GM12878 (cell line): ENCODE measurements around the gene SH2D3A. TPM values are rescaled to one million over a fixed set of nuclear protein-coding genes. Genes with fewer than 3 reads are reported as not detected.

Experiments
- ATAC-seq: fragments of 200-7000 bp; cut with Tn5 transposase; 3 replicates; pipeline ENCODE4 v1.9.1; 2020; ENCODE audit warnings: mild to moderate bottlenecking, moderate library complexity
- BruUV-seq: library from RNA; stranded (reverse); fragments of 400-500 nt; replicated peaks from 2 replicates; lab custom pipeline; 2021; lab: Mats Ljungman, UMichigan
- CTCF ChIA-PET: fragments of 300-600 bp; sonication (Branson Sonifier 250); formaldehyde crosslinking; extraction: SDS; loops from one replicate; lab custom pipeline; 2021; ENCODE audit warnings: inconsistent platforms; lab: Yijun Ruan, JAX
- POLR2A ChIA-PET: fragments of 350-600 bp; formaldehyde crosslinking; extraction: SDS; loops from one replicate; lab custom pipeline; 2021; ENCODE audit warnings: inconsistent platforms; lab: Charles Lee
- RAD21 ChIA-PET: fragments of 300-600 bp; sonication (Branson Sonifier 250); formaldehyde crosslinking; loops from one replicate; lab custom pipeline; 2023; ENCODE audit warnings: antibody characterized with exemption; ENCODE audit not compliant: unreplicated experiment; lab: Charles Lee
- SMC1A ChIA-PET: fragments of 300-600 bp; sonication (Branson Sonifier 250); formaldehyde crosslinking; loops from one replicate; lab custom pipeline; 2023; ENCODE audit not compliant: unreplicated experiment, uncharacterized antibody; lab: Charles Lee
- DNase-seq: peaks from one replicate; pipeline ENCODE4 v3.0.0-alpha.2; 2011; ENCODE audit warnings: low read depth, low spot score
- FAIRE-seq: peaks from 3 replicates; lab custom pipeline; 2011; peaks lifted over from hg19 to GRCh38; lab: Jason Lieb, UNC
- H2AFZ ChIP-seq: 2 replicates; pipeline ENCODE4 v1.6.0; 2011; ENCODE audit warnings: low read depth, low read length, control low read depth; ENCODE audit not compliant: control insufficient read depth
- H3K27ac ChIP-seq: 2 replicates; pipeline ENCODE4 v1.5.1; 2011; ENCODE audit warnings: control low read depth; ENCODE audit not compliant: control insufficient read depth, insufficient read depth
- H3K27me3 ChIP-seq, 2 experiments: replicated peaks in 1 of 2; 2 replicates each; pipeline versions ENCODE4 v1.6.0 to v1.6.1; 2011; ENCODE audit warnings: low read length in 1 of 2; ENCODE audit not compliant: control insufficient read depth in 2 of 2, insufficient read depth in 2 of 2
- H3K36me3 ChIP-seq, 2 experiments: 2 replicates each; pipeline ENCODE4 v1.5.1; 2011; ENCODE audit warnings: low read length in 1 of 2; ENCODE audit not compliant: control insufficient read depth in 2 of 2, insufficient read depth in 2 of 2
- H3K4me1 ChIP-seq: 2 replicates; pipeline ENCODE4 v1.6.1; 2011; ENCODE audit warnings: mild to moderate bottlenecking, low read length, moderate library complexity, mixed read lengths; ENCODE audit not compliant: control insufficient read depth, insufficient read depth
- H3K4me2 ChIP-seq: 2 replicates; pipeline ENCODE4 v1.6.0; 2011; ENCODE audit warnings: control low read depth; ENCODE audit not compliant: control insufficient read depth, insufficient read depth
- H3K4me3 ChIP-seq: fragments of 200-600 bp; sonication (generic); 2 replicates; pipeline ENCODE4 v1.5.1; 2016
- H3K79me2 ChIP-seq: 2 replicates; pipeline ENCODE4 v1.6.0; 2011; ENCODE audit warnings: low read length; ENCODE audit not compliant: control insufficient read depth, insufficient read depth
- H3K9ac ChIP-seq: 2 replicates; pipeline ENCODE4 v1.8.0; 2011; ENCODE audit warnings: low read length, control low read depth, mixed read lengths; ENCODE audit not compliant: control insufficient read depth, insufficient read depth
- H3K9me3 ChIP-seq: replicated peaks from 3 replicates; pipeline ENCODE4 v1.5.1; 2011; ENCODE audit warnings: mild to moderate bottlenecking, low read length; ENCODE audit not compliant: control insufficient read depth, insufficient read depth
- H4K20me1 ChIP-seq: 2 replicates; pipeline ENCODE4 v1.6.0; 2011; ENCODE audit not compliant: control insufficient read depth, insufficient read depth
- ATF2 ChIP-seq: IDR thresholded peaks from 2 replicates; pipeline ENCODE4 v1.6.1; 2012; ENCODE audit warnings: low read length, inconsistent platforms
- CREM ChIP-seq: IDR thresholded peaks from 2 replicates; pipeline ENCODE4 v1.6.1; 2014; ENCODE audit warnings: antibody characterized with exemption, low read depth
- ELK1 ChIP-seq: IDR thresholded peaks from 2 replicates; pipeline ENCODE4 v1.6.1; 2012; ENCODE audit warnings: low read depth, low read length, improper control_type of control experiment
- JUNB ChIP-seq: IDR thresholded peaks from 2 replicates; pipeline ENCODE4 v1.6.1; 2016; ENCODE audit warnings: antibody characterized with exemption, mild to moderate bottlenecking
- NFXL1 ChIP-seq: fragments of 450-650 bp; IDR thresholded peaks from 2 replicates; pipeline ENCODE4 v1.6.1; 2017; ENCODE audit warnings: antibody characterized with exemption, mild to moderate bottlenecking, borderline replicate concordance
- NR2C2 ChIP-seq: IDR thresholded peaks from 2 replicates; pipeline ENCODE4 v1.6.1; 2011; ENCODE audit warnings: borderline replicate concordance, low read depth; ENCODE audit not compliant: control insufficient read depth, insufficient read length
- RELA ChIP-seq: fragments of 450-650 bp; IDR thresholded peaks from 2 replicates; pipeline ENCODE4 v1.8.0; 2014; ENCODE audit warnings: borderline replicate concordance; ENCODE audit not compliant: partially characterized antibody
- SIX5 ChIP-seq: IDR thresholded peaks from 2 replicates; pipeline ENCODE4 v1.6.1; 2011; ENCODE audit warnings: mild to moderate bottlenecking, low read depth, low read length, moderate library complexity; ENCODE audit not compliant: severe bottlenecking
- ZNF24 ChIP-seq: fragments of 450-650 bp; IDR thresholded peaks from 2 replicates; pipeline ENCODE4 v1.6.1; 2017; ENCODE audit warnings: antibody characterized with exemption, mild to moderate bottlenecking
- ZNF274 ChIP-seq: IDR thresholded peaks from one replicate; pipeline ENCODE4 v1.8.0; 2011; ENCODE audit not compliant: insufficient read length, insufficient read depth
- ZSCAN29 ChIP-seq: fragments of 450-650 bp; IDR thresholded peaks from 2 replicates; pipeline ENCODE4 v1.6.1; 2017; ENCODE audit warnings: mild to moderate bottlenecking, moderate library complexity
- WGBS: methylation state at CpG from one replicate; pipeline ENCODE4 v1.1.6; 2016; ENCODE audit warnings: low lambda C conversion rate; ENCODE audit not compliant: insufficient replicate concordance, insufficient coverage; ENCODE audit errors: missing lambda C conversion rate; 5-methylcytosine and 5-hydroxymethylcytosine counted together
- in situ Hi-C: fragments of 300-500 bp; cut with MboI; formaldehyde crosslinking; loops from 9 replicates; pipeline ENCODE4 v1.14.3; 2018; ENCODE audit warnings: mixed read lengths
- intact Hi-C: fragments of 100-400 bp; cut with micrococcal nuclease; formaldehyde crosslinking; loops from one replicate; pipeline ENCODE4 v1.14.2; 2022; ENCODE audit not compliant: unreplicated experiment
- polyA plus RNA-seq, 11 experiments: library from polyadenylated mRNA; depleted of rRNA in 4 of 11; unstranded in 6 of 11; stranded (reverse) in 5 of 11; fragments of >200 nt; fragmentation: Nextera tagmentation in 4 of 11; fragmentation: Illumina TruSeq in 1 of 11; extraction: Ambion mirVana in 4 of 11; extraction: Trizol in 1 of 11; gene quantifications; 1 replicate in 1 of 11; 2 replicates in 10 of 11; pipeline versions ENCODE4 v1.2.1 to v1.2.3, GENCODE V29; 2011 to 2016; ENCODE audit warnings: inconsistent platforms in 2 of 11, missing spikeins in 2 of 11, low read depth in 1 of 11
- total RNA-seq, 4 experiments: library from RNA; depleted of rRNA in 3 of 4; stranded (reverse); fragments of >200 nt in 3 of 4; fragmentation: Illumina TruSeq in 1 of 4; extraction: Trizol in 1 of 4; gene quantifications; 2 replicates each; pipeline versions ENCODE4 v1.2.1 to v1.2.3, GENCODE V29; 2013 to 2021
- TF ChIP-seq, protein P1 (sequence below): fragments of 450-650 bp; IDR thresholded peaks from 2 replicates; pipeline ENCODE4 v1.6.1; 2018; ENCODE audit warnings: borderline replicate concordance, mild to moderate bottlenecking; ENCODE audit not compliant: partially characterized antibody
- TF ChIP-seq, protein P2 (sequence below): fragments of 450-650 bp; IDR thresholded peaks from 2 replicates; pipeline ENCODE4 v1.6.1; 2017; ENCODE audit warnings: mild to moderate bottlenecking, moderate library complexity

SH2D3A gene
- total and polyA plus RNA-seq, 10 of the 15 experiments (the other 5 are each of a cell fraction or from before 2014, with no cell fraction given) = 0.77 to 24.4 (median 9.5) TPM

GRCh38 chr19:6808494-6808893 lies 41.3 kb upstream of the SH2D3A start:
- CTCF ChIA-PET = interaction anchor here (0.6 to 1.5 kb wide), 3 partner anchors 30 to 40 kb away, joined by 3 to 6 read pairs (median 5); partner anchors contain the start of gene VAV1
- no peaks in the 10 kb centered on the region for H3K27me3 ChIP-seq
- DNase-seq (no peak), ATAC-seq (no peak), FAIRE-seq (no peak)
- SMC1A ChIA-PET = interaction anchor here (0.9 to 1.1 kb wide), 2 partner anchors 12 to 33 kb away, joined by 3 to 4 read pairs; no protein-coding TSS in a partner anchor
- WGBS = 95% methylated on average over 1 of the region's 1 CpG
- no peak overlapping the region for H3K4me3 ChIP-seq
- H4K20me1 ChIP-seq = no peaks in the 10 kb centered on the region
- H3K27ac ChIP-seq = no peak overlapping the region
- peaks cover 4% of the 10 kb centered on the region for H3K9me3 ChIP-seq
- in situ Hi-C loops (no loop called here), intact Hi-C loops (no loop called here)
- H3K79me2 ChIP-seq = peaks cover 42% of the 10 kb centered on the region
- H2AFZ ChIP-seq = no peak overlapping the region
- peaks cover under 1% of the 10 kb centered on the region; the same call in 1 of the 2 replicates for H3K4me1 ChIP-seq
- no peak overlapping the region for H3K9ac ChIP-seq
- POLR2A ChIA-PET = interaction anchor here (0.8 kb wide), 2 partner anchors 11 to 12 kb away, joined by 3 read pairs; no protein-coding TSS in a partner anchor
- peaks cover 5 to 6% of the 10 kb centered on the region in 2 experiments; a peak in 3 of 4 replicates for H3K36me3 ChIP-seq
- no peak overlapping the region for H3K4me2 ChIP-seq
- RAD21 ChIA-PET = interaction anchor here (0.6 to 0.7 kb wide), 2 partner anchors 26 to 55 kb away, joined by 3 to 4 read pairs; no protein-coding TSS in a partner anchor
- BruUV-seq = no TSS peak
- TF ChIP-seq ATF2 (no peak), ZNF274 (no peak), ZSCAN29 (no peak), JUNB (no peak), ZNF24 (no peak), SIX5 (no peak), NFXL1 (no peak), NR2C2 (no peak), ELK1 (no peak), CREM (no peak), RELA (no peak)
- TF ChIP-seq, protein P1, sequence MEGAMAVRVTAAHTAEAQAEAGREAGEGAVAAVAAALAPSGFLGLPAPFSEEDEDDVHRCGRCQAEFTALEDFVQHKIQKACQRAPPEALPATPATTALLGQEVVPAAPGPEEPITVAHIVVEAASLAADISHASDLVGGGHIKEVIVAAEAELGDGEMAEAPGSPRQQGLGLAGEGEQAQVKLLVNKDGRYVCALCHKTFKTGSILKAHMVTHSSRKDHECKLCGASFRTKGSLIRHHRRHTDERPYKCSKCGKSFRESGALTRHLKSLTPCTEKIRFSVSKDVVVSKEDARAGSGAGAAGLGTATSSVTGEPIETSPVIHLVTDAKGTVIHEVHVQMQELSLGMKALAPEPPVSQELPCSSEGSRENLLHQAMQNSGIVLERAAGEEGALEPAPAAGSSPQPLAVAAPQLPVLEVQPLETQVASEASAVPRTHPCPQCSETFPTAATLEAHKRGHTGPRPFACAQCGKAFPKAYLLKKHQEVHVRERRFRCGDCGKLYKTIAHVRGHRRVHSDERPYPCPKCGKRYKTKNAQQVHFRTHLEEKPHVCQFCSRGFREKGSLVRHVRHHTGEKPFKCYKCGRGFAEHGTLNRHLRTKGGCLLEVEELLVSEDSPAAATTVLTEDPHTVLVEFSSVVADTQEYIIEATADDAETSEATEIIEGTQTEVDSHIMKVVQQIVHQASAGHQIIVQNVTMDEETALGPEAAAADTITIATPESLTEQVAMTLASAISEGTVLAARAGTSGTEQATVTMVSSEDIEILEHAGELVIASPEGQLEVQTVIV = no peak
- TF ChIP-seq, protein P2, sequence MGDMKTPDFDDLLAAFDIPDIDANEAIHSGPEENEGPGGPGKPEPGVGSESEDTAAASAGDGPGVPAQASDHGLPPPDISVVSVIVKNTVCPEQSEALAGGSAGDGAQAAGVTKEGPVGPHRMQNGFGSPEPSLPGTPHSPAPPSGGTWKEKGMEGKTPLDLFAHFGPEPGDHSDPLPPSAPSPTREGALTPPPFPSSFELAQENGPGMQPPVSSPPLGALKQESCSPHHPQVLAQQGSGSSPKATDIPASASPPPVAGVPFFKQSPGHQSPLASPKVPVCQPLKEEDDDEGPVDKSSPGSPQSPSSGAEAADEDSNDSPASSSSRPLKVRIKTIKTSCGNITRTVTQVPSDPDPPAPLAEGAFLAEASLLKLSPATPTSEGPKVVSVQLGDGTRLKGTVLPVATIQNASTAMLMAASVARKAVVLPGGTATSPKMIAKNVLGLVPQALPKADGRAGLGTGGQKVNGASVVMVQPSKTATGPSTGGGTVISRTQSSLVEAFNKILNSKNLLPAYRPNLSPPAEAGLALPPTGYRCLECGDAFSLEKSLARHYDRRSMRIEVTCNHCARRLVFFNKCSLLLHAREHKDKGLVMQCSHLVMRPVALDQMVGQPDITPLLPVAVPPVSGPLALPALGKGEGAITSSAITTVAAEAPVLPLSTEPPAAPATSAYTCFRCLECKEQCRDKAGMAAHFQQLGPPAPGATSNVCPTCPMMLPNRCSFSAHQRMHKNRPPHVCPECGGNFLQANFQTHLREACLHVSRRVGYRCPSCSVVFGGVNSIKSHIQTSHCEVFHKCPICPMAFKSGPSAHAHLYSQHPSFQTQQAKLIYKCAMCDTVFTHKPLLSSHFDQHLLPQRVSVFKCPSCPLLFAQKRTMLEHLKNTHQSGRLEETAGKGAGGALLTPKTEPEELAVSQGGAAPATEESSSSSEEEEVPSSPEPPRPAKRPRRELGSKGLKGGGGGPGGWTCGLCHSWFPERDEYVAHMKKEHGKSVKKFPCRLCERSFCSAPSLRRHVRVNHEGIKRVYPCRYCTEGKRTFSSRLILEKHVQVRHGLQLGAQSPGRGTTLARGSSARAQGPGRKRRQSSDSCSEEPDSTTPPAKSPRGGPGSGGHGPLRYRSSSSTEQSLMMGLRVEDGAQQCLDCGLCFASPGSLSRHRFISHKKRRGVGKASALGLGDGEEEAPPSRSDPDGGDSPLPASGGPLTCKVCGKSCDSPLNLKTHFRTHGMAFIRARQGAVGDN = no peak
